ENCODE measurements around the gene NPFF. TPM values are rescaled to one million over a fixed set of nuclear protein-coding genes. Genes with fewer than 3 reads are reported as not detected.
"Not testable (repeated sequence)": the region's sequence is repeated elsewhere in the genome, so short reads cannot be mapped to it uniquely, and the experiment has no call there.

Gene NPFF
- total RNA-seq, 2 donors from 2014 or later = 1.3 TPM; not detected in 1

- no peaks in the 10 kb centered on the region for H3K9me3 Mint-ChIP-seq
- H3K27ac Mint-ChIP-seq = peak overlapping the region; percentile 34
- no peak for DNase-seq
- H3K27me3 Mint-ChIP-seq (ENCODE audit: low read depth) = no peaks in the 10 kb centered on the region
- H3K4me3 Mint-ChIP-seq = no peak overlapping the region
- H3K4me1 Mint-ChIP-seq (ENCODE audit: low read depth) = peaks cover 7% of the 10 kb centered on the region
- peak; percentile 9 to 13 for ATAC-seq (replicated peaks in 1 of 2)
- peaks cover 12 to 22% of the 10 kb centered on the region in 2 donors for H3K36me3 Mint-ChIP-seq (ENCODE audit: insufficient read depth in 2 of 2)
Observed at GRCh38 chr12:53483979-53484377, 23.3 kb downstream of the NPFF start.

GRCh38 chr12:53483225-53483978 is 23.9 kb downstream of the NPFF start:
- Mint-ChIP-seq H3K4me1 (ENCODE audit: low read depth) (peaks cover 12% of the 10 kb centered on the region), H3K4me3 (no peak overlapping the region), H3K9me3 (no peaks in the 10 kb centered on the region), H3K27me3 (ENCODE audit: low read depth) (no peaks in the 10 kb centered on the region), H3K27ac (peak overlapping the region; percentile 34), H3K36me3 (ENCODE audit: insufficient read depth in 2 of 2) (peaks cover 12 to 22% of the 10 kb centered on the region in 2 donors)
- DNase-seq = no peak
- ATAC-seq (replicated peaks in 1 of 2) = peak in 1 of 2 donors; percentile 5

- no peaks in the 10 kb centered on the region for H3K27me3 Mint-ChIP-seq (ENCODE audit: low read depth)
- H3K4me3 Mint-ChIP-seq = no peak overlapping the region
- DNase-seq (no peak), ATAC-seq (replicated peaks in 1 of 2) (peak in 1 of 2 donors; percentile 8)
- H3K27ac Mint-ChIP-seq = no peak overlapping the region
- peaks cover 12 to 20% of the 10 kb centered on the region in 2 donors for H3K36me3 Mint-ChIP-seq (ENCODE audit: insufficient read depth in 2 of 2)
- peaks cover 18% of the 10 kb centered on the region for H3K4me1 Mint-ChIP-seq (ENCODE audit: low read depth)
- no peaks in the 10 kb centered on the region for H3K9me3 Mint-ChIP-seq
Observed at GRCh38 chr12:53482626-53483168, 24.6 kb downstream of the NPFF start.

- Mint-ChIP-seq H3K27ac (peak overlapping the region; percentile 50), H3K27me3 (ENCODE audit: low read depth) (no peaks in the 10 kb centered on the region), H3K4me3 (no peak overlapping the region), H3K36me3 (ENCODE audit: insufficient read depth in 2 of 2) (peaks cover 12 to 23% of the 10 kb centered on the region in 2 donors), H3K9me3 (no peaks in the 10 kb centered on the region), H3K4me1 (ENCODE audit: low read depth) (peaks cover 18% of the 10 kb centered on the region)
- ATAC-seq (replicated peaks in 1 of 2) (peak in 1 of 2 donors; percentile 17), DNase-seq (no peak)
Observed at GRCh38 chr12:53481939-53482586, 25.2 kb downstream of the NPFF start.

GRCh38 chr12:53481458-53481857 is 25.8 kb downstream of the NPFF start:
- not testable (repeated sequence) for H3K9me3 Mint-ChIP-seq; H3K27me3 Mint-ChIP-seq (ENCODE audit: low read depth); ATAC-seq (replicated peaks in 1 of 2); DNase-seq; H3K4me3 Mint-ChIP-seq
- Mint-ChIP-seq H3K36me3 (ENCODE audit: insufficient read depth in 2 of 2) (peaks cover 15 to 29% of the 10 kb centered on the region in 2 donors), H3K4me1 (ENCODE audit: low read depth) (peaks cover 23% of the 10 kb centered on the region), H3K27ac (peak overlapping the region; percentile 50)

- no peaks in the 10 kb centered on the region for H3K9me3 Mint-ChIP-seq
- ATAC-seq (replicated peaks in 1 of 2) = no peak
- no peak overlapping the region for H3K4me3 Mint-ChIP-seq
- peaks cover 28% of the 10 kb centered on the region for H3K4me1 Mint-ChIP-seq (ENCODE audit: low read depth)
- H3K36me3 Mint-ChIP-seq (ENCODE audit: insufficient read depth in 2 of 2) = peaks cover 15 to 34% of the 10 kb centered on the region in 2 donors
- H3K27ac Mint-ChIP-seq = no peak overlapping the region
- H3K27me3 Mint-ChIP-seq (ENCODE audit: low read depth) = no peaks in the 10 kb centered on the region
- no peak for DNase-seq
Observed at GRCh38 chr12:53480491-53481442, 26.5 kb downstream of the NPFF start.

- Mint-ChIP-seq H3K4me1 (ENCODE audit: low read depth) (peaks cover 40% of the 10 kb centered on the region), H3K27me3 (ENCODE audit: low read depth) (no peaks in the 10 kb centered on the region), H3K27ac (peak overlapping the region; percentile 84), H3K9me3 (no peaks in the 10 kb centered on the region), H3K4me3 (no peak overlapping the region), H3K36me3 (ENCODE audit: insufficient read depth in 2 of 2) (peaks cover 17 to 43% of the 10 kb centered on the region in 2 donors)
- no peak for DNase-seq
- no peak for ATAC-seq (replicated peaks in 1 of 2)
Observed at GRCh38 chr12:53479331-53479730, 28.0 kb downstream of the NPFF start.

- no peaks in the 10 kb centered on the region for H3K27me3 Mint-ChIP-seq (ENCODE audit: low read depth)
- peak overlapping the region; percentile 84 for H3K27ac Mint-ChIP-seq
- DNase-seq = no peak
- peaks cover 43% of the 10 kb centered on the region for H3K4me1 Mint-ChIP-seq (ENCODE audit: low read depth)
- peaks cover 15 to 48% of the 10 kb centered on the region in 2 donors for H3K36me3 Mint-ChIP-seq (ENCODE audit: insufficient read depth in 2 of 2)
- peak in 1 of 2 donors; percentile 20 for ATAC-seq (replicated peaks in 1 of 2)
- no peaks in the 10 kb centered on the region for H3K9me3 Mint-ChIP-seq
- no peak overlapping the region for H3K4me3 Mint-ChIP-seq
Observed at GRCh38 chr12:53478865-53479264, 28.4 kb downstream of the NPFF start.

- H3K9me3 Mint-ChIP-seq = no peaks in the 10 kb centered on the region
- peaks cover 59% of the 10 kb centered on the region for H3K4me1 Mint-ChIP-seq (ENCODE audit: low read depth)
- H3K4me3 Mint-ChIP-seq = no peak overlapping the region
- peaks cover 18 to 58% of the 10 kb centered on the region in 2 donors for H3K36me3 Mint-ChIP-seq (ENCODE audit: insufficient read depth in 2 of 2)
- peak overlapping the region; percentile 99 for H3K27ac Mint-ChIP-seq
- H3K27me3 Mint-ChIP-seq (ENCODE audit: low read depth) = no peaks in the 10 kb centered on the region
- ATAC-seq (replicated peaks in 1 of 2) (peak; percentile 24 to 35), DNase-seq (no peak)
Observed at GRCh38 chr12:53476769-53477209, 30.5 kb downstream of the NPFF start.

GRCh38 chr12:53474819-53475218 is 32.5 kb downstream of the NPFF start:
- peak overlapping the region; percentile 99 for H3K27ac Mint-ChIP-seq
- ATAC-seq (replicated peaks in 1 of 2) = peak; percentile 20 to 32
- no peaks in the 10 kb centered on the region for H3K9me3 Mint-ChIP-seq
- peaks cover 72% of the 10 kb centered on the region for H3K4me1 Mint-ChIP-seq (ENCODE audit: low read depth)
- peaks cover 22 to 62% of the 10 kb centered on the region in 2 donors for H3K36me3 Mint-ChIP-seq (ENCODE audit: insufficient read depth in 2 of 2)
- no peak for DNase-seq
- peak overlapping the region; percentile 18 to 80 for H3K4me3 Mint-ChIP-seq
- H3K27me3 Mint-ChIP-seq (ENCODE audit: low read depth) = no peaks in the 10 kb centered on the region

GRCh38 chr12:53474077-53474476 is 33.2 kb downstream of the NPFF start:
- Mint-ChIP-seq H3K4me3 (peak overlapping the region; percentile 18 to 80), H3K9me3 (no peaks in the 10 kb centered on the region), H3K4me1 (ENCODE audit: low read depth) (peaks cover 72% of the 10 kb centered on the region), H3K36me3 (ENCODE audit: insufficient read depth in 2 of 2) (peaks cover 20 to 56% of the 10 kb centered on the region in 2 donors), H3K27me3 (ENCODE audit: low read depth) (no peaks in the 10 kb centered on the region), H3K27ac (peak overlapping the region; percentile 99)
- DNase-seq (no peak), ATAC-seq (replicated peaks in 1 of 2) (peak in 1 of 2 donors; percentile 12)

- H3K36me3 Mint-ChIP-seq (ENCODE audit: insufficient read depth in 2 of 2) = peaks cover 23 to 63% of the 10 kb centered on the region in 2 donors
- no peaks in the 10 kb centered on the region for H3K9me3 Mint-ChIP-seq
- peak overlapping the region in 1 of 2 donors; percentile 65 for H3K4me3 Mint-ChIP-seq
- no peaks in the 10 kb centered on the region for H3K27me3 Mint-ChIP-seq (ENCODE audit: low read depth)
- no peak for DNase-seq
- no peak for ATAC-seq (replicated peaks in 1 of 2)
- H3K27ac Mint-ChIP-seq = peak overlapping the region; percentile 90
- H3K4me1 Mint-ChIP-seq (ENCODE audit: low read depth) = peaks cover 75% of the 10 kb centered on the region
Observed at GRCh38 chr12:53472056-53472582, 35.2 kb downstream of the NPFF start.

Data from activated T-cell treated with anti-CD3 and anti-CD28 coated beads, Interleukin-2, amount 50 U/mL, for 72 hours (primary cell).